ENCODE measurements around the gene SLC18A2.

- no peak for TF ChIP-seq POLR2A (IDR thresholded peaks at IDR 0.05; ENCODE audit: control extremely low read depth in 1 of 2, low read depth in 2 of 2, low read length in 2 of 2)
- TF ChIP-seq, protein P1, sequence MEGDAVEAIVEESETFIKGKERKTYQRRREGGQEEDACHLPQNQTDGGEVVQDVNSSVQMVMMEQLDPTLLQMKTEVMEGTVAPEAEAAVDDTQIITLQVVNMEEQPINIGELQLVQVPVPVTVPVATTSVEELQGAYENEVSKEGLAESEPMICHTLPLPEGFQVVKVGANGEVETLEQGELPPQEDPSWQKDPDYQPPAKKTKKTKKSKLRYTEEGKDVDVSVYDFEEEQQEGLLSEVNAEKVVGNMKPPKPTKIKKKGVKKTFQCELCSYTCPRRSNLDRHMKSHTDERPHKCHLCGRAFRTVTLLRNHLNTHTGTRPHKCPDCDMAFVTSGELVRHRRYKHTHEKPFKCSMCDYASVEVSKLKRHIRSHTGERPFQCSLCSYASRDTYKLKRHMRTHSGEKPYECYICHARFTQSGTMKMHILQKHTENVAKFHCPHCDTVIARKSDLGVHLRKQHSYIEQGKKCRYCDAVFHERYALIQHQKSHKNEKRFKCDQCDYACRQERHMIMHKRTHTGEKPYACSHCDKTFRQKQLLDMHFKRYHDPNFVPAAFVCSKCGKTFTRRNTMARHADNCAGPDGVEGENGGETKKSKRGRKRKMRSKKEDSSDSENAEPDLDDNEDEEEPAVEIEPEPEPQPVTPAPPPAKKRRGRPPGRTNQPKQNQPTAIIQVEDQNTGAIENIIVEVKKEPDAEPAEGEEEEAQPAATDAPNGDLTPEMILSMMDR (IDR thresholded peaks at IDR 0.05; ENCODE audit: control extremely low read depth in 1 of 3, insufficient read depth in 1 of 3, low read depth in 1 of 3, low read length in 3 of 3), result no peak
- no peak for TF ChIP-seq RFX5 (IDR thresholded peaks at IDR 0.05; ENCODE audit: borderline replicate concordance, low read depth, low read length)
- no peak for TF ChIP-seq MAX (IDR thresholded peaks at IDR 0.05)
- no peak for TF ChIP-seq CHD2 (IDR thresholded peaks at IDR 0.05; ENCODE audit: low read length)
- TF ChIP-seq ATF2 (IDR thresholded peaks at IDR 0.05; ENCODE audit: low read length), result no peak
- no peak for TF ChIP-seq CEBPB (IDR thresholded peaks at IDR 0.05; ENCODE audit: low read depth, low read length)
- TF ChIP-seq MAFK (IDR thresholded peaks at IDR 0.05; ENCODE audit: low read depth, low read length), result no peak
- TF ChIP-seq ZNF274 (IDR thresholded peaks at IDR 0.05; ENCODE audit: borderline replicate concordance, extremely low read depth, low read length), result no peak
These were observed 17.8 kb upstream of the SLC18A2 start for GRCh38 chr10:117222976-117223692.
